HG03196 (cell line): ENCODE results near the gene PERP.

Source experiments
- ATAC-seq: cut with Tn5 transposase; IDR thresholded peaks from one replicate; pipeline ENCODE4 v1.9.1; 2021; ENCODE audit not compliant: unreplicated experiment

Gene PERP

DNA sequence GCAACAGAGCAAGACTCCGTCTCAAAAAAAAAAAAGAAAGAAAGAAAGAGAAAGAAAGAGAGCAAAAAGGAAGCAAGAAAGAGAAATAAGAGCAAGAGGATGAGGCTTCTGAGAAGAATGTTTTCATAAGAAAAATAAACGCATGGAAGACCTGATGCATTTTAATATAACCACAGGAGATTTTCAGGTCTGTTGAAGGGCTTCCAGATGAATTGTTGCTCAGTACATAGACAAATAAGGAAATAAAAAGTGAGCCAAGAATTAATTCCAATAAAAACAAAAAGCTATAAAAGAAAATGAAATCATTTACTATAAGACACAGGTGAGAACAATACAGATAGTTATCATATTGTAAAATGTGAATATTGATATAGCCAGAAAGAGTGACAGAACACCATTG, 43.5 kb downstream of the PERP start:
- ATAC-seq = no peak

GRCh38 chr6:138054982-138055381, 52.2 kb downstream of the PERP start:
- no peak for ATAC-seq

- no peak for ATAC-seq
These were observed 54.4 kb downstream of the PERP start for GRCh38 chr6:138052783-138053182.

DNA sequence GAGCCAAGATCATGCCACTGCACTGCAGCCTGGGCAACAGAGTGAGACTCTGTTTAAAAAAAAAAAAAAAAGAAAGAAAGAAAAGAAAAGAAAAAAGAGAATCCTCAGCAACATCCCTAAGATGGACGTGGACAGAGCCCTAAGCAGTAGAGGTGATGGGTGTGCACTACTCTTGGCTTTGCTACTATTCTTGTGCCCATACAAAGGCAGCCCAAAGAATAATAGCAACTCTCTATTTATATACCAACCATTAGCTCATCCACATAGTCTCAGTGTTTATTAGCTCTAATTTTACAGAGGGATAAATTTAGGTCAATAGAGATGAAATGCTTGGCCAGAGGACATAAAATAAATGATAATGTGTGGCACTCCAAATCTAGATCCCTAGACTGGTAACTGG, 62.2 kb downstream of the PERP start:
- no peak for ATAC-seq

- no peak for ATAC-seq
These were observed 62.8 kb downstream of the PERP start for GRCh38 chr6:138044458-138044857.
